Esophagus squamous epithelium (tissue), 4 donors: ENCODE measurements around the gene DHX57.

Experiments
- CTCF ChIP-seq, 6 experiments: fragments of 450-650 bp in 4 of 6; fragments of 200-600 bp in 2 of 6; sonication (generic) in 2 of 6; IDR thresholded peaks; one replicate each; pipeline ENCODE4 v1.5.1; 2016 to 2019; ENCODE audit warnings: antibody characterized with exemption in 6 of 6, mild to moderate bottlenecking in 4 of 6, moderate library complexity in 4 of 6
- POLR2A ChIP-seq, 4 donors: fragments of 450-650 bp; IDR thresholded peaks; one replicate each; pipeline ENCODE4 v1.6.1; 2017; ENCODE audit warnings: antibody characterized with exemption in 4 of 4, mild to moderate bottlenecking in 4 of 4, moderate library complexity in 3 of 4

DNA sequence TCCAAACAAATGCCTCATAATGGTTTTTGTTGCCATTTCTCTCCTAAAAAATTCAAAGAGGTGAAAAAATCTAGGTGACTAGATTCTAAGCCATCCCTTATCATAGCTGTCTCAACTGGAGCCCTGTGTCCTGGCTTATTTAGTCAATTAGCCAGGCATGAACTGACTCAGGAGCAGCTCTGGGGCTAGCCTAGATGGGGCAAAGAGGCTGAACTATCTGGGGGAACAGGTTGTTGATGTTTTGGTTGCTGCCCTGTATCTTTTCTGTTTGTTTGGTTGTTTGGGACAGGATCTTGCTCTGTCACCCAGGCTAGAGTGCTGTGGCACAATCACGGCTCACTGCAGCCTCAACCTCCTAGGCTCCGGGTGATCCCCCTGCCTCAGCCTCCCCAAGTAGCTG lies 83.0 kb downstream of the DHX57 start:
- TF ChIP-seq CTCF (IDR thresholded peaks at IDR 0.05) (no peak), POLR2A (IDR thresholded peaks at IDR 0.05) (no peak)
